Sigmoid colon (tissue), 4 donors: Measurements from ENCODE around the gene XAB2.

Experiments used
- POLR2A ChIP-seq, 2 donors: fragments of 450-650 bp; IDR thresholded peaks; one replicate each; pipeline ENCODE4 v1.6.1; 2016; ENCODE audit warnings: antibody characterized with exemption in 2 of 2, mild to moderate bottlenecking in 2 of 2, moderate library complexity in 2 of 2
- POLR2AphosphoS5 ChIP-seq, 4 donors: sonication (generic); formaldehyde crosslinking; IDR thresholded peaks; one replicate each; pipeline ENCODE4 v1.6.1; 2017; ENCODE audit warnings: antibody characterized with exemption in 4 of 4
- TF ChIP-seq, protein P1 (sequence below), 4 experiments: fragments of 450-650 bp in 3 of 4; fragments of 200-600 bp in 1 of 4; IDR thresholded peaks; one replicate each; pipeline ENCODE4 v1.5.1; 2016 to 2019; ENCODE audit warnings: antibody characterized with exemption in 4 of 4, mild to moderate bottlenecking in 3 of 4, moderate library complexity in 2 of 4

DNA sequence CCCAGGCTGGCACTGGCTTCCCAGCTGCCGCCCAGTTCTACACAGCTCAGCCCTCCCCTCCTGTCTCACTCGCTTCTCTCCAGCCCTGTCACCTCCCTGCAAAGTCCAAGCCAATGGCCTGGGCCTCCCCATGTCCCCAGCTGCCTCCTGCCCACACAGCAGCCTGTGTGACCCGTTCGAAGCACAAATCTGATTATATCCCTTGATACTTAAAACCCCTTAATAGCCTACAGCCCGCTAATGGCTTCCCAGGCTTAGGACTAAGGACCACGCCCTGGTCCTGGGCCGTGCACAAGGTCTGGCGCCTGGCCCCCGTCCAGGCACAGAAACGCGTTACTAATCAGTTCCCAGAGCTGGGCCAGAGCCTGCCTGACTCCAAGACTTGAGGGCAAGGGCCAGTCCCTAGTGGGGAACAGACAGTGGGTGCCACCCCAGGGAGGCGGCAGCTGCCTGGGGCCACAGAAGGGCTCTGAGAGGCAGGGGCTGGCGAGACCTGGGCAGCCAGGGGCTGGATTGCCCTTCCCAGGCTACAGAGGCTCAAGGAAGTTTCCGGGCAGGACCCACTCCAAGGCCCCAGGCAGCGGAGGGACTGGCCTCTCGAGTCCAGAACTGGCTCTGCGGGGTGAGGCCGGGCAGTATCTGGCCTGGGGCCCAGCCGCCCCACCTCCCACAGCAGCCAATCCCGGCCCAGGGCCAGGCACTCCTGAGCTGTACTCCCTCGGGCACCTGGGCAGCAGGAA lies 10.4 kb downstream of the XAB2 start:
- no peak for TF ChIP-seq POLR2AphosphoS5 (IDR thresholded peaks at IDR 0.05)
- TF ChIP-seq, protein P1, sequence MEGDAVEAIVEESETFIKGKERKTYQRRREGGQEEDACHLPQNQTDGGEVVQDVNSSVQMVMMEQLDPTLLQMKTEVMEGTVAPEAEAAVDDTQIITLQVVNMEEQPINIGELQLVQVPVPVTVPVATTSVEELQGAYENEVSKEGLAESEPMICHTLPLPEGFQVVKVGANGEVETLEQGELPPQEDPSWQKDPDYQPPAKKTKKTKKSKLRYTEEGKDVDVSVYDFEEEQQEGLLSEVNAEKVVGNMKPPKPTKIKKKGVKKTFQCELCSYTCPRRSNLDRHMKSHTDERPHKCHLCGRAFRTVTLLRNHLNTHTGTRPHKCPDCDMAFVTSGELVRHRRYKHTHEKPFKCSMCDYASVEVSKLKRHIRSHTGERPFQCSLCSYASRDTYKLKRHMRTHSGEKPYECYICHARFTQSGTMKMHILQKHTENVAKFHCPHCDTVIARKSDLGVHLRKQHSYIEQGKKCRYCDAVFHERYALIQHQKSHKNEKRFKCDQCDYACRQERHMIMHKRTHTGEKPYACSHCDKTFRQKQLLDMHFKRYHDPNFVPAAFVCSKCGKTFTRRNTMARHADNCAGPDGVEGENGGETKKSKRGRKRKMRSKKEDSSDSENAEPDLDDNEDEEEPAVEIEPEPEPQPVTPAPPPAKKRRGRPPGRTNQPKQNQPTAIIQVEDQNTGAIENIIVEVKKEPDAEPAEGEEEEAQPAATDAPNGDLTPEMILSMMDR (IDR thresholded peaks at IDR 0.05), result no peak
- no peak for TF ChIP-seq POLR2A (IDR thresholded peaks at IDR 0.05)
